IPS DF 4.7 (cell line): ENCODE measurements around the gene PRRC2C.
"Not testable (repeated sequence)": the region's sequence is repeated elsewhere in the genome, so short reads cannot be mapped to it uniquely, and the experiment has no call there.

Source experiments
- DNase-seq: peaks from one replicate; pipeline ENCODE4 v3.0.0-alpha.2; 2013; ENCODE audit warnings: low spot score; ENCODE audit errors: extremely low read depth

The PRRC2C gene

DNA sequence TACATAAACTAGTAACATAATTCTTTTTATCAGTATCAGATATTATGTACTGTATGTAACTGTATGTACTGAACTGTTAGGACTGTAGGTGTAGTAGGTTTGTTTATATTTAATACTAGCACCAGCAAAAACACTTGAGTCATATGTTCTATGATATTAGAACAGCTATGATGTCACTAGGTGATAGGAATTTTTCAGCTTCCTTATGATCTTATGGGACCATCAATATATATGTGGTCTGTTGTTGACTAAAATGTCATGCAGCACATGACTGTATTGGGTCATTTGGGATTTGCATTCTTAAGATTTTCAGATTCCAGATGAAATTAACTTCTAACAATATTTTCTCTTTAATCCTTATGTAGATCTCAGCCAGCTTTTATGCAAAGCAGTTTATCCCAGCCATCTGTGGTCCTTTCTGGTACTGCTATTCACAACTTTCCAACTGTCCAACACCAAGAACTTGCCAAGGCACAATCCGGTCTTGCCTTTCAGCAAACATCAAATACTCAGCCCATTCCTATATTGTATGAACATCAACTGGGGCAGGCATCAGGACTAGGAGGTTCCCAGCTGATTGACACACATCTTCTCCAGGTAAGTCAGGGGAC is 98.4 kb downstream of the PRRC2C start:
- no peak for DNase-seq

DNA sequence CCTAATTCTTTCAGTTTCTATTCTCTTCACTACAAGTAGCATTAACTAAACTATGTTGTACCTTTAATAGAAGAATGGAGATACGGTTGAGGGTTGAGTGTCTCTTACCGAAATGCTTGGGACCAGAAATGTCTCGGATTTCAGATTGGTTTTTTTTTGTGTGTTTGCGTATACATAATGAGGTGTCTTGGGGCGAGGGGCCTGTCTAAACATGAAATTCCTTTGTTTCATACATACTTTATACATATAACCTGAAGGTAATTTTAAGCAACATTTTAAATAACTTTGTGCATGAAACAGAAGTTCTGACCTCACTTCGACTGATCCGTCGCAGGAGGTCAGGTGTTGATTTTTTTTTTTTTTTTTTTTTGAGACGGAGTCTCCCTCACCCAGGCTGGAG is 100.4 kb downstream of the PRRC2C start:
- no peak for DNase-seq

DNA sequence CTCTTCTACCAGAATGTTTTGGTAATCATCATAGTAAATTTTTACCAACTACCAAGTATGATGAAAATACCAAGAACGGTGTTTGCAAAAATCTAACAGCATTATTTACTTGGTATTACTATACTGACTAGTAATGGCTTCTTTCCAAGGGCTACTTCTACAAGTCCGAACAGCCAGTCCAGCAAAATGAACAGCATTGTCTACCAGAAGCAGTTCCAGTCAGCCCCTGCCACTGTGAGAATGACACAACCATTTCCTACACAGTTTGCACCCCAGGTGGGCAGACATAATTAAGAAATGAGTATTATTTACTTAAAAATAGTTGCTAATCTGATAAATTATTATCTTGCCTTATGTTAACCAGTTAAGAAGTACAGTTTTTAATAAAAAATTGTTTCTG is 102.9 kb downstream of the PRRC2C start:
- no peak for DNase-seq

DNA sequence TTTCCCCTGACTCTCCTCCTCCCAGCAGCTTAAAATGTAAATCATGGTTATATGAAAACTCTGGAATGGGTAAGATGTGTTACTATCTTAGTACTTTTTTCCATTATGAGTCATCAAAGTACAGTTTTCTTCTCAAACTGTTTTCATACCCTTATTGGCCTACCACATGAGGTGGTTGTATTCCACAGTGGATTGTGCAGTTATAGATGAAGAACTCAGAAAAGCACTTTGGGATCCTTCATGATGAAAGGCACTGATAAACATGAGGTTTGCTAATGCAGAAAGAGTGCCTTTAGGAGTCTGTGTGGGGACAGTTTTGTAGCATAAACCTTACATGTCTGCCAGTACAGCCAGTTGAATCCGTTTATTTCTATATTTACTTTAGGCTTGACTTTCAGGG is 104.7 kb downstream of the PRRC2C start:
- no peak for DNase-seq

DNA sequence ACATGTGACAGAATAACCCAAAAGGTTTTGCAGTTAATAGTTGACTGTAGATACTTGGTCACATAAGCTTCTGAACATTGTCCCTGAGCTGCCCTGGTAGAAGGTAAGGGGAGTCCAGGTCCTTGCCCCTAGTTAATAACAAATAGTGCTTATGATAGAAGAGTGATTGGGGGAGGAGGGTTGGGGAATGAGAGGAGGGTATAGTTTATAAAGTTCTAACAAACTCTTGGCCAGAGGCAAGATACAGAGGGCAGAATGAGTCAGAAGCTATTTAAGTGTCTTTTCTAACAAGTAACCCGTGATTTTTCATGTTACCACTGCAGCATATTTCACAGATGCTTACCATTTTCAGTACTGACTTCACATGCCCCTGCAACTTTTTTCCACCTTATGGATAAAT is 110.0 kb downstream of the PRRC2C start:
- DNase-seq: no peak

DNA sequence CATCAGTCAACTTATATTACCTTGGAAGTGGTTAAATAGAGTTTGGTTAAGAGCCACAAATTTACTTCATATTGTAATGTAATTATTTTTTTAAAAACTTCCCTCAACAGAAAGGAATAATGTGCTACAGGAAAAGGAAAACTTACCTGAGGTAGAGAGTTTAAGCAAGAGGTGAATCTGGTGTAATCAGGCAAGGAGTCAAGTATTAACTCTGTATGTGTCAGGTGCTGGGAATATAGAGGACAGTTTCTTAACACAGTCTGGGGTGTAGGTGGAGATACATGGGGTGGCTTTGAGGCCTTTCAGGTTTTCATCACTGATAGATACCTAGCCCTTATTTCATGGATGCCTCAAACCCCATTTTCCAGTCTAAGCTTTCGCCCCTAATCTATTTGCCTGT is 110.8 kb downstream of the PRRC2C start:
- no peak for DNase-seq

DNA sequence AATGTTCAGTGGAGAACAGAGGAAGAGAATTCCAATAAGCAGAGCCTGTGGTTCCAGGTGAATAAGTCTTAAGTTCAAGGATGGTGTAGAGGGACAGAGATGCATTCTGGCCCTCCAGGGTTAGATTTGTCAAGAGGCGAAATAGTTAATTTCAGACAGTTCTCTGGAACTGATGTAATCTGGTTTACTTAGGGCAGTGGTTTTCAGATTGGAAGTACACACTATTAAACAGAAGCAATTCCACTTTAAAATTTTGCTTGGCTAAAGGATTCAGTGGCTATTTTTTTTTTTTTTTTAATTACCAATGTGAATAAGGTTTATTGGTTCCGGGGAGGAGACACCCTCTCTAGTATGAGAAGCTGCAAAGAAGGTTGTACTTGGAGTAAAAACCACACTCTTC is 111.4 kb downstream of the PRRC2C start:
- DNase-seq: no peak

DNA sequence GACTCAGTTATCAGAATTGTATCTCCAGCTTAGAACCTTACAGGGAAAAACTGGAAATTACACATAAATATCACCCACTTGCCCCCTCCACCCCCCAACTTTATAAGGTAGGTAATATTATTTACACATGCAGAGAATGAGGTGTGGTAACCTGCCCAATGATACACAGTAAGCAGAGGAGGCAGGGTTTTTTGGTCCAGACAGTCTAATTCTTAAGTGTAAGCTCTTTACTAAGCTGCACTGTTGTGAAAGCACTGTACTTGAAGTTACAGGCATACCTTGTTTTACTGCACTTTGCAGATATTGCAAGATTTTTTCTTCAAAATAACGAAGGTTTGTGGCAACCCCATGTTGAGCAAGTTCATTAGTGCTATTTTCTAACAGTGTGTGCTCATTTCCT is 111.9 kb downstream of the PRRC2C start:
- DNase-seq: no peak

DNA sequence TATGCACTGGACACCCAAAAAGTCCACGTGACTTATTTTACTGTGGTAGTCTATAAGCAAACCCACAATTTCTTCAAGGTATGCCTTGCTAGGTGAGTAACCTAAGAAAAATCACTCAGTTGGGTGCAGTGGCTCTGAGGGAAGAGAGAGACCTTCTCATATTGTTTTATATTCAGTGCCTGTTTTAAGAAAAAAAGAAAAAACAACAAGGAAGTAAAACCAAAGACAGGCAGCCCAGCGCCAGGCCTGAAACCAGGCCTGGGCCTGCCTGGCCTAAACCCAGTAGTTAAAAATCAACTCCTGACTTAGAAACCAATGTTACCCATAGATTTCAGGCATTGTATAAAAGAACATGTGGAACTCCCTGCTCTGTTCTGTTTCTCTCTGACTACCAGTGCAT is 115.0 kb downstream of the PRRC2C start:
- DNase-seq: not testable (repeated sequence)

DNA sequence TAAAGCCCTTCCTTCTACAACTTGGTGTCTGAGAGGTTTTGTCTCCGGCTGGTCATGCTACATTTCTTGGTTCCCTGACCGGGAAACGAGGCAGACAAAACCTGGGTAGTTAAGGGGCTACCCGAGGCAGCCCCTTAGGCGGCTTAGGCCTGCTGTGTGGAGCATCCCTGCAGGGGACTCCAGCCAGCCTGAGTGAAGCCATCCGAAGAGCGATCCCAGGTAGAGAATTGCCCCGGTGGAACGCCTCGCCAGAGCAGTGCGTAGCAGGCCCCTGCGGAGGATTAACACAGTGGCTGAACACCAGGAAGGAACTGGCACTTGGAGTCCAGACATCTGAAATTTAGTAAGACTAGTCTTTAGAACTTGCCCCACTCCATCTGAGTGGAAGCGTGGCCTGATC is 115.5 kb downstream of the PRRC2C start:
- DNase-seq: no peak

DNA sequence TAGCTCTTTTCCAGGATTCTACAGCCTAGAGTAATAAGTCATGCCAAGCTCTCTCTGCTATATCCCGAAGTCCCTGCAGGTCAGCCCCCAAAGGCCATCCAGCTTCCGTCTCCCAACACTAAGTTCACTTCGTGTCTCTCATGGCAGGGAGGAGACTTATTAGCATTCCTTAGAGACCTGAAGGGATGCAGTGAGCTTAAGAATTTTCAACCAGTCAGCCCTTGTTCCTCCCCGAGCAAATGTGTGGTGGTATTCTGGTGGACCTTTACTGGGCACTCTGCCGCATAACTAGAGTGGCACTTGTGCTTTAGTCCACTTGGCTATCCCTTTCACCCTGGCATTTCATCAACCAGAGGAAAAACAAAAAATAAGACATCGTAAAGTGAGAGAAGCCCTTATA is 117.7 kb downstream of the PRRC2C start:
- not testable (repeated sequence) for DNase-seq

DNA sequence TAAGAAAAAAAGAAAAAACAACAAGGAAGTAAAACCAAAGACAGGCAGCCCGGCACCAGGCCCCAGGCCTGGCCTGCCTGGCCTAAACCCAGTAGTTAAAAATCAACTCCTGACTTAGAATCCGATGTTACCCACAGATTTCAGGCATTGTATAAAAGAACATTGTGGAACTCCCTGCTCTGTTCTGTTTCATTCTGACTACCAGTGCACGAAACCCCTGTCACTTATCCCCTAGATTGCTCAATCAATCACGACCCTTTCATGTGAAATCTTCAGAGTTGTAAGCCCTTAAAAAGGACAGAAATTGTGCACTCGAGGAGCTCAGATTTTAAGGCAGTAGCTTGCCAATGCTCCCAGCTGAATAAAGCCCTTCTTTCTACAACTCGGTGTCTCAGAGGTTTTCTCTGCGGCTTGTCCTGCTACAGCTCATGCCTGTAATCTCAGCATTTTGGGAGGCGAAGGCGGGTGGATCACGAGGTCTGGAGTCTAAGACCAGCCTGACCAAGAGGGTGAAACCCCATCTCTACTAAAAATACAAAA is 121.1 kb downstream of the PRRC2C start:
- no peak for DNase-seq

DNA sequence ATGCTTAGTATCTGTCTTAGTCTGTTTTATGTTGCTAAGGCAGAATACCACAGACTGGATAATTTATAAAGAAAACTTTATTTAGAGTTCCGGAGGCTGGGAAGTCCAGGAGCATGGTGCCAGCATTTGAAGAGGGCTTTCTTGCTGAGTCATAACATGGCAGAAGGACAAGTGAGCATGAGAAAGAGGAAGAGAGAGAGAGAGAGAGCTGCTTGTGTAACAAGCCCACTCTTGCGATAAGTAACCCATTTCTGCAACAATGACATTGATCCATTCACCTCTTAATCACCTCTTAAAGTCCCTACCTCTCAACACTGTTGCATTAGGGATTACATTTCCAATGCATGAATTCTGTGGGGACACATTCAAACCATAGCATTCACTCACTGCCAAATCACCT is 125.1 kb downstream of the PRRC2C start:
- DNase-seq: no peak

DNA sequence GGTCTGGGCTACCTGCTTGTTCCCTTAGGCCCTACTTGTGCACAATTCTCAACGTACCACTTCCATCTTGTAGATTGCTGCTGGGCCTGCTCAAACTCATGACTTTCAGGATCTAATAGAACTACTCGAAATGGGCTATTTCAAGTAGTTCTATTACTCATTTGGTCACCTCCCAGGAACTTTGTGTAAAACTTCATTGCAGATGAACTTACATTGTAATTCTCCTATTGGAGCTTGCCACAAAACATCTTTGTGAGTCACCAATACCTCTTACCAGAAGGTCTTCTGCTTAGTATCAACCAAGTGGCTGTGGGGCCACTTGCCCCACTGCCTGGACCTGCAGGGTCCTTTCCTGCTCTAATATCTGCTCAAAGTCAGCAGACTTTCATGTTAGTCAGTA is 126.0 kb downstream of the PRRC2C start:
- DNase-seq: no peak

DNA sequence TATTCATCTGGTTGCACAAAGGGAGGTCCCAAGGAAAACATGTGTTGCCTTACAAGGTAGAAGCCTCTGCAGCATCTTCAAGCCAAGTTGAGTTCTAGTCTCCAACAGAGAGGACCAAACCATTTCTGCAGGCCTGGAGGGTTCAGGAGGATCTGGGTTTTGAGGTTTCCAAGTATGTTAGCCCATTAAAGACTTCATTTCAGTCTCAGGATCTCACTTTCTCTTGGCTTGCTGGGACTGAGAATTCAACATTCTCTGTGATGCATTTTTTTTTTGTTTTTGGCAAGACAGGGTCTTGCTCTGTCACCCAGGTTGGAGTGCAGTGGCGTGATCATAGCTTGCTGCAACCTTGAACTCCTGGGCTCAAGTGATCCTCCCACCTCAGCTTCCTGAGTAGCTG is 128.0 kb downstream of the PRRC2C start:
- DNase-seq: no peak

DNA sequence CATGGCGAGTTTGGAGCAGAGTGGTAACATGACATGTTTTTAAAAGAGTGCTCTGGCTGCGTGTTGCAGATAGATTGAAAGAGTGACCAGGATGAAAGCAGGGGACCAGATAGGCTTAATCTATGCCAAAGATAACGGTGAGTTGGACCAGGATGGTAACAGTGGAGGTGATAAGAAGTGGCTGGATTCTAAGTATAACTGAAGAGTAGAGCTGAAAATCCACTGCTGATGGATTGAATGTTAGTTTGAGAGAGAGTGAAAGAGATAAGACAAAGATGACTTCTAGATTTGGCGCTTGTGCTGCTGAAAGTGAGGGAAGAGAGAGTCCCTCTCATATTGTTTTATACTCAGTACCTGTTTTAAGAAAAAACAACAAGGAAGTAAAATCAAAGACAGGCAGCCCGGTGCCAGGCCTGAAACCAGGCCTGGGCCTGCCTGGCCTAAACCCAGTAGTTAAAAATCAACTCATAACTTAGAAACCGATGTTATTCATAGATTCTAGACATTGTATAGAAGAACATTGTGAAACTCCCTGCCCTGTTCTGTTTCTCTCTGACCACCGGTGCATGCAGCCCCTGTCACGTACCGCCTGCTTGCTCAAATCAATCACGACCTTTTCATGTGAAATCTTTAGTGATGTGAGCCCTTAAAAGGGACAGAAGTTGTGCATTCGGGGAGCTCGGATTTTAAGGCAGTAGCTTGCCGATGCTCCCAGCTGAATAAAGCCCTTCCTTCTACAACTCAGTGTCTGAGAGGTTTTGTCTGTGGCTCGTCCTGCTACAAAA is 130.0 kb downstream of the PRRC2C start:
- DNase-seq: not testable (repeated sequence)

DNA sequence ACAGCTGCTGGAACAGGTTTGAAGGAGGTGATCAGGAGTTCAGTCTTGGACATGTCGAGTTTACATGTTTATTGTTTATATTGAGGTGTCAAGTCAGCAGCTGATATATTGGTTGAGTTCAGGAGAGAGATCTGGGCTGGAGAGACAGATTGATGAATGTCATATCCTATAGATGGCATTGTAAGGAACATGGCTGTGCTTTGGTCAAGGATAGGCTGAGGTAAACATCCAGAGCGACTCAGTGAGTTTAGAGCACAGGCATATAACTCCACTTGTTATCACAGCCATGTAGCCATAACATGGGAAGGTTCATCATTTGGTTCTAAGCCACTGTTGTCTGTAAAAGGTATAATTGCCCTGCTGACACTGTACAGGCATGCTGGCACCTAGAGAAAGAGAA is 131.3 kb downstream of the PRRC2C start:
- no peak for DNase-seq

DNA sequence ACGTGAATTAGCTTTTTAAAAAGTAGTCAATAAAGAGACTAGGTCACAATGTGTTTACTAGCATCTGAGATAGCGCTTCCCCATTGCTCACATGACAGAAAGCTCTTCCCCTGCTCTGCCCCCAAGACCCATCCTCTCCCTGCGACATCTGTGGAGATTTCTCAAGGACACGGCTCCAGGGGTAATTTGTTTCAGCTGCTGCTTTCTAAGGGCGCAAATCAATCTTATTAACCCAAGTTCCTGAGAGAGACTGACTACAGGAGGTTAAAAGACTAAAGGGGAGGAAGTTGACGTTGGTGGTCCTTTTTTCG is 136.8 kb downstream of the PRRC2C start, which contains the start of gene MYOCOS:
TSS of gene MYOCOS (plus strand) at position 92 of the 311 bp plus-strand sequence. CDS start 1,641 bp downstream, outside the sequence.
- DNase-seq: no peak

DNA sequence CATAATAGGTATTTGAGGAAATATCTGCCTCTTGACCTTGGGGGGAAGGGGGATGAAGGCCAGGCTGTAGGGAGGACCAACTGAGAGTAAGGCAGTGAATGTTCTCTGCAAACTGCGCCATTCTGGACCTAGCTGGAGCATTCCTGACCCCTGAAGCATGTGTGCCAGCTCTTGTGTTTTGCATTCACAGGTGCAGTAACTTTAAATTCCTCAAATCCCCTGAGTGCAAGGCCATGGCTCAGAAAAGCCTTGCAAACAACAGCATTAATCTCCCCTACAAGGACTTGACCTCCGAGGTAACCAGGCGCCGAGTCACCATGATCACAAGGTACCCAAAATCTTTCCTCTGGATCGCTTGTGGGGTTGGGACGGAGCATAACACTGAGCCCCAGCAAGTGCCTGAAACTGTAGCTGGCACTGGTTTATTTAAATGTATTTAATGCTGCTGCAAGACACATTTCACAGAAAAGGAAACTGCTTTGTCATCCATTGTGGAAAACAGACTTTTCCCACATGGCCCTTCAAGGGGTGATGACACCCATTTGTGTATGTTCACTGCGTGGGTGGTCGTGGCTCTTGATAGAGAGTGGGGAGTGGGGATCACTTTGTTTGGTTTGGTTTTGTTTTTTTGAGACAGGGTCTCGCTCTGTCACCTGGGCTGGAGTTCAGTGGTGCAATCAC is 138.5 kb downstream of the PRRC2C start:
- no peak for DNase-seq

DNA sequence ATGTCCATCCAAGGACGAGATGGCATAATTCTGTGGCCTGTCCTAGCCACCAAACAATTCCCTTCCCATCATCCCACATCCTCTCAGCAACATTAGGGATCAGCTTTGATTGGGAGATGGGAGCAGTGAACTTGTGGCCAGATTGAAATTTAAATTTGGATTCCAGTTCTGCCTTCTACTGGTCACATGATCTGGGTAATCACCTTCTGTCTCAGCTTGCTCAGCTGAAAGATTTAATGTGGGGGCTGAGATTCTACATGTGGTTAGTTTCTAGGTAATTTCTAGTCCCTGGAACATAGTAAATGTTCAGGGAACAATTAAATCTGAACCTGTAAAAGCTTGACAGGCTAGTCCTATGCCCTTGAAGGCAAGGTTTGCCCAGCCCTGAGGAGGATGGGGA is 139.9 kb downstream of the PRRC2C start:
- no peak for DNase-seq

DNA sequence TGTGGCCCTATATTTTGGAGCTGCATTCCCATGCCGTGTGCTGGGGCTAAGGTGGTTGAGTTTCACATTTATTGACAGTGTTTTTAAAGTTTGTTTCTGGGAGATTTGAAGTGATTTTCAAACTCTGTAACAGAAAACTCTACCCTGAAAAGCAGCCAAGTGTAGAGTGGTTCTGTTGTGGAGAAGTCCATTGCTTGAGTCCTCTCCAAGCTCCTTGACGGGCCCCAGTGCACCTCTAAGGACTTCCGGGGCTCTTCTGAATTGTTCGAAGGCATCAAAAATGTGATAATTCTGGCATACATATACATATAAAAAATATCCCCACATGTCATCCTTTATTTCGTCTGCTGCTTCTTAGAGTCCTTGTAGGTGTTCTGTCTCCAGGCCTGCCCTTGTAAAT is 141.7 kb downstream of the PRRC2C start:
- DNase-seq: no peak

DNA sequence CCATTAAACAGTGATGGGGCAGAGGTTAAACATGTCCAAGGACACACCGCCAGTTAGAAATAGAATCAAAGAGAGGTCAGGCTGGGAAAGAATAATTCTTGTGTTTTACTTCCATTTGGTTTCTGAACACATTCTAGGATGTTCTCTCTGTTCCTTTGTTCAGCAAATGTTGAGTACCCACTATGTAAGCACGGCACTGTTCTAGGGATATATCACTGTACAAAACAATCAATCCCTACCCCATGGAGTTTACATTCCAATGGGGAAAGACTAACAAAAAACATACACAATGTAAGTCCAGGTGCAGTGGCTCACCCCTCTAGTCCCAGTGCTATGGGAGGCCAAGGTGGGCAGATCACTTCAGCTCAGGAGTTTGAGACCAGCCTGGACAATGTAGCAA is 142.9 kb downstream of the PRRC2C start:
- no peak for DNase-seq
